Neural progenitor cell (in vitro differentiated cells): ENCODE results near the gene ZNF222.

Experiments used
- EZH2 ChIP-seq: fragments of 200-600 bp; sonication (generic); IDR thresholded peaks from 2 replicates; pipeline ENCODE4 v1.6.1; 2017; ENCODE audit warnings: antibody characterized with exemption, mild to moderate bottlenecking, moderate library complexity
- EZH2phosphoT487 ChIP-seq: fragments of 200-600 bp; sonication (generic); IDR thresholded peaks from 2 replicates; pipeline ENCODE4 v1.6.1; 2017; ENCODE audit warnings: antibody characterized with exemption
- TF ChIP-seq, protein P1 (sequence below): fragments of 200-600 bp; sonication (generic); IDR thresholded peaks from 2 replicates; pipeline ENCODE4 v1.5.1; 2017; ENCODE audit warnings: antibody characterized with exemption, mild to moderate bottlenecking

DNA sequence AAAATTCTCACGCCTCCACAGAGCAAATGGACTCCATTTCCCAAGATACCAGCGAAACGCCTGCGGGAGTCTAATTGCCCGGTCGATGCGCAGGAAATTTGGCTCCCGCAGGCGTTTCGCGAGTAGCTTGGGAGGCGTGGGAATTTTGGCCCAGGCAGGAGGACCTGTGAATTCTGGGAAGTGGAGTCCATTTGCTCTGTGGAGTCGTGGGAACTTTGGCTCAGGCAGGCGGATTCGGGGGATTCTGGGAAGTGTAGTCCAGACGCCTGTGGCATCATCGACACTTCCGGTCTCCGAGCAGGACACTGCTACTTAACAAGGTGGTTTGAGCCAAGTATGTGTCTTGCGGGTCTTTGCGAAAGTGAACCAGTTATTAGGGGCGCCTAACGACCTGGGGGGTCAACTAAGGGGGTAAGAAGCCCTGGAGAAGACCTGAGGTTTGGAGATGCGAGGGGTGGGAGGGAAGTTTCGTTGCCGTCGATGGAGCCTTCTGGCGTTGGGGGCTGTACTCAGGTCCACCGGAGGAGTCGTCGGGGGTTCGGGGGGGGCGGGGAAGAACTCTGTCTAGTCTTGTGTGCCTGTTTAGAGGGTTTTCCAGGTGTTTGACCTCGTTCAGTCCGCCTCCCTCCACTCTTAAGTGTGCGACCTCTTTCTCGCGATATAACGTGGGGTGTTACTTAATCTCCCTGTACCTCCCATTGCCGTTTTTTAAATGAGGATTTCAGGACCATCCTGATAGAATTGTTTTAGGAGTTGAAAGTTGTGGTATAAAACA is 41.1 kb upstream of the ZNF222 start, which contains the start of gene ZNF155:
- TF ChIP-seq, protein P1, sequence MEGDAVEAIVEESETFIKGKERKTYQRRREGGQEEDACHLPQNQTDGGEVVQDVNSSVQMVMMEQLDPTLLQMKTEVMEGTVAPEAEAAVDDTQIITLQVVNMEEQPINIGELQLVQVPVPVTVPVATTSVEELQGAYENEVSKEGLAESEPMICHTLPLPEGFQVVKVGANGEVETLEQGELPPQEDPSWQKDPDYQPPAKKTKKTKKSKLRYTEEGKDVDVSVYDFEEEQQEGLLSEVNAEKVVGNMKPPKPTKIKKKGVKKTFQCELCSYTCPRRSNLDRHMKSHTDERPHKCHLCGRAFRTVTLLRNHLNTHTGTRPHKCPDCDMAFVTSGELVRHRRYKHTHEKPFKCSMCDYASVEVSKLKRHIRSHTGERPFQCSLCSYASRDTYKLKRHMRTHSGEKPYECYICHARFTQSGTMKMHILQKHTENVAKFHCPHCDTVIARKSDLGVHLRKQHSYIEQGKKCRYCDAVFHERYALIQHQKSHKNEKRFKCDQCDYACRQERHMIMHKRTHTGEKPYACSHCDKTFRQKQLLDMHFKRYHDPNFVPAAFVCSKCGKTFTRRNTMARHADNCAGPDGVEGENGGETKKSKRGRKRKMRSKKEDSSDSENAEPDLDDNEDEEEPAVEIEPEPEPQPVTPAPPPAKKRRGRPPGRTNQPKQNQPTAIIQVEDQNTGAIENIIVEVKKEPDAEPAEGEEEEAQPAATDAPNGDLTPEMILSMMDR = no peak
- no peak for TF ChIP-seq EZH2
- TF ChIP-seq EZH2phosphoT487 = no peak
